Adipose tissue (tissue), 3 donors: ENCODE measurements around the gene NEIL3. TPM values are rescaled to one million over a fixed set of nuclear protein-coding genes. Genes with fewer than 3 reads are reported as not detected.
"Not testable (repeated sequence)": the region's sequence is repeated elsewhere in the genome, so short reads cannot be mapped to it uniquely, and the experiment has no call there.

Source experiments
- H3K27ac ChIP-seq: one replicate; pipeline ENCODE4 v1.5.1; 2013; ENCODE audit warnings: low read depth, low read length
- WGBS, 3 donors: extraction: QIAGEN DNeasy Blood & Tissue Kit; methylation state at CpG; one replicate each; pipeline ENCODE4 v1.1.7; 2013; 5-methylcytosine and 5-hydroxymethylcytosine counted together
- polyA plus RNA-seq, 3 donors: library from polyadenylated mRNA; stranded (reverse); fragments of 200-250 nt; gene quantifications; one replicate each; pipeline ENCODE4 v1.2.3, GENCODE V29; 2013
- donor health status: healthy with polysubstance abuse.
- donor health status: Bipolar disorder and iron deficiency.
- donor health status: healthy.

Gene NEIL3
- polyA plus RNA-seq, 3 donors: 0.06 TPM; not detected in 2

DNA sequence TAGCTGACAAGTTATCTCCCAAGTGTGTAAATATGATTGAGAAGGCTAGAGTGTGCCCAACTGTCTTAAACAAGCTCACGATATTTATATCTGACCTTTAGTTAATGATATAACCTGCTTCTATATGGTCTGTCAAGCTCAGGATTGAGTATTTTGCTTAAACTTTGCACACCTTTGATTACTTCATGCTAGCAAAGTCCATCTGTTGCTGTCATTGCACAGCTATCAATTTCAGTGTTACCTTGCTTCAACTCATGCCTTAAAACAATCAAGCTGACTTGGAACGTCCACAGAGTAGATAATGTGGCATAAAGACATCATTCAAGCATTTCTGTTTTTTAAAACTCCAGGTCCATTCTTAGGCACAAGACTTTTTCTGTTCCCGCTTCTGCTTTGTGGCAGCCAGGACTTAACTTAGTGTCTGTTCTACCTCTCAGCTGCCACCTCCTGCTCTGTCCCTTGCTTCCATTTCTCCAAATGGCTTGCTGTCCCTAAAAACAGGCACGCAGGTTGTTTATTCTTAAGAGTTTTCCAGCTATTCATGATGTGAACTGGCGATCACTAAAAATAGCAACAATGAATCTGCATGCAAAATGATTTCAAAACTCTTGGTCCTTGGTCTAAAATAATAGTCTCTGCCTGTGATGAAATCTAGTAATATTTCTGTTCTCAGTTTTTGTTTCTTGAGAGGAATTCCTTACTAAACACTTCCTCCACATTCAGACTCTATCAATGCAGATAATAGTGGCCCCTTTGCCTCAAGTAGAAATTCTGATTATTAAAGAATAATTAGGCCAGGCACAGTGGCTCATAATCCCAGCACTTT, 16.3 kb upstream of the NEIL3 start:
- 55 to 63% (median 61%) methylated on average over 5 of the region's 5 CpGs for WGBS, 3 donors
- H3K27ac ChIP-seq: no peak overlapping the region

DNA sequence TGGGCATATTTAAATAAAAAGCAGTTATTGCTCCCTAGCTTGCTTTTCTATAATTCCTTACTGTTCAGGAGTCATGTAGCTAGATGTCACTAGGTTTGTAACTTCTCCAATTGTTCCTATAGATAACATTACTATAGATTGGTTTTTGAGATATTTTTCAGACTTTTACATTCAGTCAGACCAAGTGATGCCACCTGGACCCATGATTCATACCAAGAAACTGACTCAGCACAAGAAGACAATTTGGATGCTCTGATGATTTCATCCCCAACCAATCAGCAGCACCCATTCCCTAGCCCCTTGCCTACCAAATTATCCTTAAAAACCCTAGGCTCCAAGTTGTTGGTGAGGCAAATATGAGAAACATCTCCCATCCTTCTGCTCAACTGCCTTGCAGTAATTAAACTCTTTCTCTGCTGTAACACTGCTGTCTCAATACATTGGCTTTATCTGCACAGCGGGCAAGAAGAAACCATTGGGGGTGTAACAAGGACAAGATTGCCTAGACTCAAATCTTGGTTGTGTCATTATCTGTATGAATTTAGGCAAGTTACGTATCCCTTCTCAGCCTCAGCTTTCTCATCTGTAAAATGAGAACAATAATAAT, 11.8 kb upstream of the NEIL3 start:
- no peak overlapping the region for H3K27ac ChIP-seq
- 96 to 98% (median 97%) methylated on average over 2 of the region's 2 CpGs for WGBS, 3 donors

DNA sequence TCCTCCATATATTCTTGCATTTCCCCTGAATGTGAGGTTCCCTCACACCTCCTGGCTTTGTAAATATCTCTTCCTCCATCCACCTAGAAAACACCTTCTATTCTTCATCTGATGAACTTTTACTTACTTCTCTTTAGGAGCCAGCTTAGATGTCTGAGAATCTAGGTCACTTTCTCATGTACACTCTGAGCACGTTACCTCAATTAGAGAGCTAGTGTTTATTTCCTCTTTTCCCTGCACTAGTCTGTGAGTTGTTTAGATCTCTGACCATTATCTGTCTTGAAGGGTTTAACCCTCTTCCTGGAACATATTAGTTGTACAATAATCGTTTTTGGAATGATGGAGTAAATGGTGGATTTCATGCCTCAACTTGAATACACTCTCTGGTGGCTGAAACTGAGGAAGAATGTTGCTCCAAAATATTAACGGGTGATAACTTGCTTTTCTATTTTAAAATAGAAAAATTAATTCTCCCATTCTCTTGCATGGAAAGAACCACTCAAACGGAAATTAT, 8.5 kb upstream of the NEIL3 start:
- no peak overlapping the region for H3K27ac ChIP-seq
- 43 to 68% (median 45%) methylated on average over 4 of the region's 4 CpGs for WGBS, 3 donors

DNA sequence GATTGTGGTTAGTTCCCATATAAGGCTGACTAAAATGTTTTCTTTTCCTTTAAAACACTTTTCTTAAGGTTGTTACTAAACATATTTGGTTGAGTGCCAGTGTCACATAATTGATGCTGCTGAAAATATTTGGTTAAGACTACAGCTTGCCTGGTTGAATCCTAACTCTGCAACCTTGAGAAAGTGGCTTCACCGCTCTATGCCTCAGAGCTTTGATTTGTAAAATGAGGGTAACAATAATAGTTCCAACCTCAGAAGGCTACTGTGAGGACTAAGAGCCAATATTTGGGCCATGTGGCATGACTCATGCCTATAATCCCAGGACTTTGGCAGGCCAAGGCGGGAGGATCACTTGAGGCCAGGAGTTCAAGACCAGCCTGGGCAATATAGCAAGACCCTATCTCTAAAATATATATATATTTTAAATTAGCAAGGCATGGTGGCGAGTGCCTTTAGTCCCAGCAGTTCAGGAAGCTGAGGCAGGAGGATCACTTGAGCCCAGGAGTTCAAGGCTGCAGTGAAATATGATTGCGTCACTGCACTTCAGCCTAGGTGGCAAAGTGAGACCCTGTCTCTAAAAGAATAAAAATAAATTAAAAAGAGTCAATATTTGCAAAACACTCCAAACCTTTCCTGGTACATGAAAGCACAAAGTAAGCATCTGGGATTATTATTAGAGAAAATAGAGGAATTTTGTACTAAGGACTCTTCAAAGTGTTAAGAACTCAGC, 7.1 kb upstream of the NEIL3 start:
- 89 to 94% (median 91%) methylated on average over 4 of the region's 4 CpGs for WGBS, 3 donors
- H3K27ac ChIP-seq: no peak overlapping the region

DNA sequence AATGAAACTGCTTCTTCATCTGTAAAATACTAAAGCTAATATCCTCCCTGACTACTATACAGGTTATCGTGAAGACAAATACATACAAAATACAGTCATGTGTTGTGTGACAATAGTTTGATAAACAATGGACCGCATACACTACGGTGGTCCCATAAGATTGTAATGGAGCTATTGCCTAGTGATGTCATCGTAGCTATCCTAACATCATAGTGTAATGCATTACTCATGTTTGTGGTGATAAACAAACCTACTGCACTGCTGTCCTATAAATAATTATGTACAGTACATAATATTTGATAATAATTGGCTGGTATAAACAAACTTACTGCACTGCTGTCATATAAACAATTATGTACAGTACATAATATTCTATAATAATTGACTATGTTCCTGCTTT, 5.6 kb upstream of the NEIL3 start:
- WGBS, 3 donors: 91 to 96% (median 96%) methylated on average over 4 of the region's 4 CpGs
- no peak overlapping the region for H3K27ac ChIP-seq

DNA sequence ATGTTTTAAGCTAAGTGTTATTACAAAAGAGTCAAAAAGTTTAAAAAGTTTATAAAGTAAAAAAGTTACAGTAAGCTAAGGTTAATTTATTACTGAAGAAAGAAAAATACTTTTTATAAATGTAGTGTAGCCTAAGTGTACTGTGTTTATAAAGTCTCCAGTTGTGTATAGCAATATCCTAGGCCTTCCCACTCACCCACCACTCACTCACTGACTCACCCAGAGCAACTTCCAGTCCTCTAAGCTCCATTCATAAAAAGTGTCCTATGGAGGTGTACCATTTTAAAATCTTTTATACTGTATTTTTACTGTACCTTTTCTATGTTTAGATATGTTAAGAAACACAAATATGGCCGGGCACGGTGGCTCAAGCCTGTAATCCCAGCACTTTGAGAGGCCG, 4.8 kb upstream of the NEIL3 start:
- not testable (repeated sequence) for H3K27ac ChIP-seq
- WGBS, 3 donors: 96 to 98% (median 97%) methylated on average over 3 of the region's 3 CpGs

DNA sequence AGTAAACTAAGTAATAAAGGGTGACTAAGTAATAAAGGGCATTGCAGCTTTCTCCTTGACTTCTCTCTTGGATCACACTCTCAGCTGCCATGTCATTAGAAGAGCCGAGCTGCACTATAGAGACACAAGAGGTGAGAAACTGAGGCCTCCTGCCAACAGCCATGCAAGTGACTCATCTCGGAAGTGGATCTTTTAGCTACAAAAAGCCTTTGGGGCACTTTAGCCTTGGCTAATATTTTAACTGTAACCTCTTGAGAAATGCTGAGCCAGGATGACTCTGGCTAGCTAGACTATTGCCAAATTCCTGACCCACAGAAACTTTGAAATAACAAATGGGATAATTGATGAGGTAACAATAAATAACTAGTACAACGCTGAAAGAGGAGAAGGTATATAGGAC, 1.5 kb upstream of the NEIL3 start:
- 37 to 75% (median 40%) methylated on average over 3 of the region's 3 CpGs for WGBS, 3 donors
- no peak overlapping the region for H3K27ac ChIP-seq

DNA sequence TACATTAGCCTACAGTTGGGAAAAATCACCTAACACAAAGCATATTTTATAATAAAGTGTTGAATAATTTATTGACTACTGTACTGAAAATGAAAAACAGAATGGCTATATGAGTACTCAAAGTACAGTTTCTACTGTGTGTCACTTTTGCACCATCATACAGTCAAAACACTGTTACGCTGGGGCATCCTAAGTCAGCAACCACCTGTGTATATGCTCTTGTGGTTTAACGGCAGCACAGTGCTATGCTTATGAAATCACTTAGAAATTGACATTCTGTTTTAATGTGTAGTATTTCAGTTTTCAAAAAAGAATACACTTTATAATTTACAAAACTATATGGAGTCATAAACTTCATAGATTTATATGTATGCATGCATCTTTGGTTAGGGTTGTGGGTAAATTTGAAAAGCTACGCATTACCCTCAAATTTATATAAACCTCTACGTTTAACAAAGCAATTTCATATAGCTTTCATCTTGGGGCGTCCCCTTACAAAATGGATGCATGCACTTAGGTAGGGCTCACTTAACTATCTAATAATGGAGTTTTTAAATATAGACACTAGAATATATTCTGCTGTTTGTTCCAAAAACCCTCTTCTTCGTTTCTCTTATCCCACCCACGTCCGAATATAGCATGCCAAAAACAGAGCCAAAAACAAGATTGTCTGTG, 690 bp upstream of the NEIL3 start:
- 40 to 58% (median 44%) methylated on average over 8 of the region's 8 CpGs for WGBS, 3 donors
- no peak overlapping the region for H3K27ac ChIP-seq

DNA sequence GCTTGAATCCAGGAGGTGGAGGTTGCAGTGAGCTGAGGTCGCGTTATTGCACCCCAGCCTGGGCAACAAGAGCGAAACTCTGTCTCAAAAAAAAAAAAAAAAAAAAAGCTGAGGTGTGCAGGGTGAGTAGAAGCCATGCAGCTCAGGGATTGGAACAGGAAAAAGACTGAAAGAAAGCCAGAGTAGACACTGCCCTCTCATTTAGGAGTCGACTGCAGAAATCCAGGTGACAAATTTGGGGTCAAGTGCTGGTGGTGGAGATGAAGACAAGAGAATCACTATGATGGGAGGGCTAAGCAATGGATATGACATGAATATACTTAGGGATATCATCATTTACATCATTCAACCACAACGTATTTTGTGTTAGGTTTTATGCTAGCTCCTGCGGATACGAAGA, 1.9 kb downstream of the NEIL3 start:
- H3K27ac ChIP-seq: no peak overlapping the region
- 90 to 96% (median 93%) methylated on average over 7 of the region's 7 CpGs for WGBS, 3 donors

DNA sequence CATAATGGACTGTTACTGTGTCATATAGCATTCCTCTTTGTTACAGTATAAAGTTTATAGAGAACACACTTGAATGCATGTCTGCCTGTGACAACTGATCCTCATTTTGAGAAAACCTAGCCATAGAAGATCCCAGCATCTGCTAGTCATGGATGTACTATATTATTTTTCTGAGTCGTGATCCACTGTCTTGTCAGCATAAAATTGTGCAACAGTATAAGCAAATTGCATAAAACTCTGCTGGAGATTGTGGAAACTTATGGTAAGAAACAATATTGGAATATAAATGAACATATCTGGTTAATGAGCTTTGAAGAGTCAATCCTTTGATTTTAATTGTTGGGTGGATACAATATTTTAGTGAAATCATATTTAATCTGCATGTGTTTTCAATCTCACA, 3.6 kb downstream of the NEIL3 start:
- no peak overlapping the region for H3K27ac ChIP-seq
- whole genome bisulfite sequencing, 3 donors: 35 to 95% (median 44%) methylated on average over 1 of the region's 1 CpG

DNA sequence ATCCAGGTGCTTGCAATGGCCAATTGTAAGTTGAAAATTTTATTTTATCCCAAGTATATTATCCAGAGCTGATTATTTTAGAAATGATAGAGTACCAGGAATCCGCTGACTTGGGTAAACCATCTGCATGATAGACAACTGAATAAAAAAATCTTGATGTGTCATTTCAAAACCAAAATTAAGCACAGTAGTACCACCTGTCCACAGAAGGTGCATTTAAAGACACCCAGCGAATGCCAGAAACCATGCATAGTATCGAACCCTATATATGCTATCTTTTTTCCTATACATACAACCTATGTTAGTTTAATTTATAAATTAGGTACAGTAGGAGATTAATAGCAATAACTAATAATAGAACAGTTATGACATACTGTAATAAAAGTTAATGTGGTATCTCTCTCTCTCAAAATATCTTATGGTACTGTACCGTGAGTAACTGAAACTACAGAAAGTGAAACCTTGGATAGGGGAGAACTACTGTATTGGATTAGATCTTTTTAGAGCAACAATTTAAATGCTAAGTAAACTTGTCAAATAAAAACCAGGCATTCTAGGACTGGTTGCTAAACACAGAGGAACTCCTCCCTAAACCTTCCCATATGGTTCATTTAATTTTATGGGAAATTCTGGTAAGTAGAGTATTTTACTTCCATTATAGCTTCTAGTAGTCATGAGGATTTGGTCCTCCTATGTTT, 6.2 kb downstream of the NEIL3 start:
- 76 to 91% (median 77%) methylated on average over 4 of the region's 4 CpGs for WGBS, 3 donors

DNA sequence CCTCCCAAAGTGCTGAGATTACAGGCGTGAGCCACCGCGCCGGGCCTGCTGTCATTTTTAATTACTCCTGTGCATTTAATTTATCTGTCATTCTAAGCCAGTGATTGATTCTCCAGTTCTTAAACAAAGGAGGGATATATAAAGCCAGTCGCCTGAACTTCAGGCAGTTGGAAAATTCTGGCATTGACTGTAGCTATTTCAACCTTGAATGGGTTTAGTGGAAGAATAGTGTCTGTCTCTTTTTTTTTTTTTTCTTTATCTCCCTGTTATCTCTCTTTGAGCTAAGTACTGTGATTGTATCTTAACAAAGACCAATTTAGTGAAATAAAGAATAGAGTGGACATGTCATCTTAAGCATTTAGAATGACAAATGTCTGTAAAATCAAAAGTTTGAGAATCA, 11.0 kb downstream of the NEIL3 start:
- WGBS, 3 donors: 92 to 97% (median 96%) methylated on average over 5 of the region's 5 CpGs

More for the DNA sequence above, 6.2 kb downstream of the NEIL3 start:
- no peak overlapping the region for H3K27ac ChIP-seq

DNA sequence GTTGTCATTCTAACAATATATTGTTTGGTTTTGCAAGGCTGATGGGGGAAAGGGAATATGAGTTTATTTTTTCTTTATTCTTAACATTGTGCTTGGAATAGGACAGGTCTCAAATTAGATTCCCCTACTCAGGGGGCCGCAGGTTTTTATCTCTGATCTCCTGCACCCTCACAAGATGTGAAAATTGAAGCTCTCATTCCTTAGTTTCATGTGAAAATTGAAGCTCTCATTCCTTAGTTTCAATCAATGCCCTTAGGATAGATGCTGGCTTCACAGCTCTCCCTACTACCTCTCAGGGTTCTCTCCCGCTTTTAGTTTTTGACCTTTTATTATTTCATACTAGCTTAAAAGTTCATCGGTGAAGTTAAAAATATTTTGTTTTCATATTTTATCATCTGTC, 12.0 kb downstream of the NEIL3 start:
- WGBS, 3 donors: 72 to 89% (median 86%) methylated on average over 3 of the region's 3 CpGs

More for the DNA sequence above, 11.0 kb downstream of the NEIL3 start:
- no peak overlapping the region for H3K27ac ChIP-seq

DNA sequence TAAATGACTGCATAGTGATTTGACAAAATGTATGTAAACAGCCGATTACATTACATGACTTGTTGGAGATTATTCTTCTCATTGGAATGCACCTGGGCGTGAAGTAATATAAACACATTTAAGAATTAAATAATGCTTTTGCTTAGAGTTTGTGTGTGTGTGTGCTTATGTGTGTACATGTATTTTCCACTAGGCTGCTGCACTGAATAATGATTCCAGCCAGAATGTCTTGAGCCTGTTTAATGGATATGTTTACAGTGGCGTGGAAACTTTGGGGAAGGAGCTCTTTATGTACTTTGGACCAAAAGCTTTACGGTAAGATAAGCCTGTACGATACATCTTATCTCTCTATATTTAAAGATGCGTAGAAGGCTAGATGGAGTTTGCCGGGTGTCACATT, 12.6 kb downstream of the NEIL3 start:
- 37 to 89% (median 85%) methylated on average over 7 of the region's 7 CpGs for WGBS, 3 donors

More for the DNA sequence above, 12.0 kb downstream of the NEIL3 start:
- H3K27ac ChIP-seq: no peak overlapping the region

DNA sequence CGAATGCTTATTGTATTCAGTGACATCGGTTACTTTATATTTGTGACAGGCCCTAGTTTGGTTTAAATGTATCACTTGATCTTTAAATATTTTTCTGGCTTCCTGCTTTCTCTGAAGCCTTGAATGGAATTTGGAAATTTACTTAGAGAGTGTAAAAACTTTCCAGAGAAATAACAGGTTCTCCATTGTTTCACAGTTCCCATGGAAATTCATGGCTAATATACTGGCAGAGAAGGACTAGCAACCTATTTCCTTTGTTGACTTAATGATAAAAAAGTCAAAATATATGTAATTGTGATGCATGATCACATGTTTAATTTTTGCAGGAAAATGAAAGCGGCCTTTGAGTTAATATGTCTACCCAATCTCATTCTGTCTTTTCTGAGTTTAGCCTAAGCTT, 13.2 kb downstream of the NEIL3 start:
- H3K27ac ChIP-seq: no peak overlapping the region
- WGBS, 3 donors: 44 to 85% (median 83%) methylated on average over 3 of the region's 3 CpGs

More for the DNA sequence above, 12.6 kb downstream of the NEIL3 start:
- no peak overlapping the region for H3K27ac ChIP-seq

DNA sequence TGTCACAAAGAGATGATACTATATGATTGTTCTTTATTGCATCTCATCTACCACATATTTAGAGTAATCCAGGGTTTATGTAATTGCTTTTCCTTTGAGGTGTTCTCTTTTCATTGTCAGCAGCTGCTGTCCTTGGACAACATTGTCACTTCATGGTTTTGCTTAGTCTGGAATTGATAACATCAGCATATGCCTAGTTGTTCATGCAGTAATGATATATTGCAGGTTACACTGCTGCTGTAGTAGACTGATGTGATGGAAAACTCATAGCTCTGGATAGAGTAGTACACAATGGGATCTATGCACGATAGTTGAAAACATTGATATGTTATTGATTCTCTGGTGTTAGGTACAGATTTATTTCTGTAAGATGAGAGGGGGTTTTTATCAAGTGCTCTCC, 13.7 kb downstream of the NEIL3 start:
- WGBS, 3 donors: 45 to 90% (median 89%) methylated on average over 1 of the region's 1 CpG
- no peak overlapping the region for H3K27ac ChIP-seq

DNA sequence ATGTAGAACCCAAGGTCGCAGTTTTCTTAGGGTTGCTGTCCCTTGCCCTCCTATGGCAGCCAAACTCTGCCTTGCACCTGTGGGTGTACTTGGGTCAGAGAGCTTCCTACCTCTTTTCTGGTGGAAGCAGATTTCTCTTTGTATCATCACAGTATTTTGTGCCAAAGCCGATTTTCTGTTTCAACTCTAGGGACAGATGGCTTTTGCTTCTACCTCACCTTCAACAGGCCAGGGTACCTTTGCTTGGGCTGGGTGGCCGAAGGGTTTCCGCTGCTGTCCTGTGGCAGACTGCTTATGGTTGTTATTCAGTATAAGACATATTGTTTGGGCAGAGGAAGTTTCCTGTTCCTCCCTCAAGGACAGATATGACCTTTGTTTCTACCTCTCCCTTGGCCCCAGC, 22.4 kb downstream of the NEIL3 start:
- 84 to 100% (median 96%) methylated on average over 4 of the region's 4 CpGs for WGBS, 3 donors
- no peak overlapping the region for H3K27ac ChIP-seq
